ENCODE data around the gene OR10S1.
"Not testable (repeated sequence)": the region's sequence is repeated elsewhere in the genome, so short reads cannot be mapped to it uniquely, and the experiment has no call there.

The OR10S1 gene

GRCh38 chr11:123977731-123978347 lies at the start of gene OR10S1:
TSS of gene OR10S1 (minus strand) at chr11:123977781. CDS start at chr11:123977664, 117 bp downstream.
- DNase-seq (ENCODE audit: low spot score), result no peak

GRCh38 chr11:124026498-124026897 lies 48.9 kb upstream of the OR10S1 start, which contains the start of gene OR10G8:
TSS of gene OR10G8 (plus strand) at chr11:124026798. CDS start at chr11:124029623, 2,825 bp downstream.
- DNase-seq (ENCODE audit: low spot score), result no peak

- not testable (repeated sequence) for DNase-seq (ENCODE audit: low spot score)
Observed at GRCh38 chr11:124015837-124016236, 38.3 kb upstream of the OR10S1 start.

GRCh38 chr11:124012697-124013096 lies 35.1 kb upstream of the OR10S1 start, which contains the start of gene OR10G4:
TSS of gene OR10G4 (plus strand) at chr11:124012997. CDS start at chr11:124015575, 2,578 bp downstream.
- no peak for DNase-seq (ENCODE audit: low spot score)

- no peak for DNase-seq (ENCODE audit: low spot score)
Observed at GRCh38 chr11:123995119-123995518, 17.5 kb upstream of the OR10S1 start, which contains the start of gene OR10G6. TSS of gene OR10G6 (minus strand) at chr11:123995161. CDS start at chr11:123995161, 0 bp downstream.

- no peak for DNase-seq (ENCODE audit: low spot score)
Observed at GRCh38 chr11:123979311-123979710, 1.7 kb upstream of the OR10S1 start.

- DNase-seq (ENCODE audit: low spot score), result no peak
Observed at GRCh38 chr11:123976770-123977560, 616 bp downstream of the OR10S1 start.

GRCh38 chr11:123973816-123974215 lies 3.8 kb downstream of the OR10S1 start:
- no peak for DNase-seq (ENCODE audit: low spot score)

GRCh38 chr11:123956752-123957151 lies 20.8 kb downstream of the OR10S1 start:
- DNase-seq (ENCODE audit: low spot score), result no peak

GRCh38 chr11:123945132-123945531 lies 32.4 kb downstream of the OR10S1 start:
- no peak for DNase-seq (ENCODE audit: low spot score)

- DNase-seq (ENCODE audit: low spot score), result no peak
Observed at GRCh38 chr11:123943738-123944137, 33.8 kb downstream of the OR10S1 start, which contains the start of gene OR6T1. TSS of gene OR6T1 (minus strand) at chr11:123943838. CDS start at chr11:123943838, 0 bp downstream.

GRCh38 chr11:123942413-123942812 lies 35.2 kb downstream of the OR10S1 start:
- DNase-seq (ENCODE audit: low spot score), result no peak

GRCh38 chr11:123939317-123939716 lies 38.3 kb downstream of the OR10S1 start, which contains the start of gene OR4D5:
TSS of gene OR4D5 (plus strand) at chr11:123939617. CDS start at chr11:123939617, 0 bp downstream.
- no peak for DNase-seq (ENCODE audit: low spot score)
